HCT116 (cell line): ENCODE measurements around the gene GDPD5. TPM values are rescaled to one million over a fixed set of nuclear protein-coding genes. Genes with fewer than 3 reads are reported as not detected.

ENCODE experiments used
- ATAC-seq: fragments of 200-7000 bp; cut with Tn5 transposase; 2 replicates; pipeline ENCODE4 v1.9.1; 2020; ENCODE audit warnings: mild to moderate bottlenecking, moderate library complexity
- BruUV-seq: library from RNA; stranded (reverse); fragments of 400-500 nt; replicated peaks from 2 replicates; lab custom pipeline; 2021; lab: Mats Ljungman, UMichigan
- CTCF ChIA-PET: fragments of 300-600 bp; sonication (Branson Sonifier 250); formaldehyde crosslinking; loops from one replicate; lab custom pipeline; 2021; ENCODE audit warnings: antibody characterized with exemption; lab: Charles Lee
- POLR2A ChIA-PET: fragments of 300-600, 350-600 bp; sonication (Branson Sonifier 250); formaldehyde crosslinking; loops from one replicate; lab custom pipeline; 2021; ENCODE audit warnings: antibody characterized with exemption; lab: Charles Lee
- RAD21 ChIA-PET, 2 experiments: fragments of 300-600 bp; sonication (Branson Sonifier 250); formaldehyde crosslinking; loops; one replicate each; lab custom pipeline; 2023; ENCODE audit warnings: low total read pairs in 2 of 2; ENCODE audit not compliant: uncharacterized antibody in 2 of 2, unreplicated experiment in 2 of 2, low non-redundant PET in 1 of 2; lab: Charles Lee
- DNase-seq: peaks from one replicate; pipeline ENCODE4 v3.0.0-alpha.2; 2010; ENCODE audit warnings: low read depth, low spot score
- H2AFZ ChIP-seq: fragments of 200-600 bp; shearing (Covaris generic), sonication (generic); 2 replicates; pipeline ENCODE4 v1.6.1; 2017; ENCODE audit warnings: low read depth, mixed run types, mixed read lengths, antibody characterized with exemption, low read length; ENCODE audit not compliant: poor library complexity, severe bottlenecking
- H3K27ac ChIP-seq: 2 replicates; pipeline ENCODE4 v1.5.1; 2012; ENCODE audit warnings: low read depth, low read length
- H3K27me3 ChIP-seq: fragments of 200-600 bp; sonication (generic); 2 replicates; pipeline ENCODE4 v1.6.1; 2016; ENCODE audit warnings: mixed run types, low read length, mixed read lengths; ENCODE audit not compliant: insufficient read depth
- H3K36me3 ChIP-seq, 2 experiments: fragments of 200-500 bp in 1 of 2; fragments of 200-600 bp in 1 of 2; sonication (Bioruptor generic) in 1 of 2; sonication (generic) in 1 of 2; 2 replicates each; pipeline versions ENCODE4 v1.5.1 to v1.6.1; 2014 to 2016; ENCODE audit warnings: low read length in 2 of 2, inconsistent platforms in 1 of 2, mixed read lengths in 1 of 2, mixed run types in 1 of 2; ENCODE audit not compliant: insufficient read depth in 2 of 2, control insufficient read depth in 1 of 2
- H3K4me1 ChIP-seq, 2 experiments: fragments of 200-600 bp in 1 of 2; sonication (generic) in 1 of 2; 2 replicates each; pipeline versions ENCODE4 v1.5.1 to v1.6.1; 2012 to 2017; ENCODE audit warnings: low read length in 2 of 2, inconsistent platforms in 1 of 2, mild to moderate bottlenecking in 1 of 2, mixed read lengths in 1 of 2, mixed run types in 1 of 2, moderate library complexity in 1 of 2; ENCODE audit not compliant: insufficient read depth in 2 of 2, control insufficient read depth in 1 of 2
- H3K4me2 ChIP-seq: fragments of 200-600 bp; sonication (generic); 2 replicates; pipeline ENCODE4 v1.6.1; 2017; ENCODE audit warnings: mixed run types, low read length, mixed read lengths
- H3K4me3 ChIP-seq, 2 experiments: fragments of 200-600 bp in 1 of 2; sonication (generic) in 1 of 2; replicated peaks in 1 of 2; 2 replicates each; pipeline ENCODE4 v1.5.1; 2011 to 2016; ENCODE audit warnings: low read length in 2 of 2, control low read depth in 1 of 2, low read depth in 1 of 2, mild to moderate bottlenecking in 1 of 2, mixed read lengths in 1 of 2, mixed run types in 1 of 2
- H3K79me2 ChIP-seq: fragments of 200-600 bp; sonication (generic); 2 replicates; pipeline ENCODE4 v1.6.1; 2017; ENCODE audit warnings: mild to moderate bottlenecking, mixed run types, low read length, moderate library complexity, mixed read lengths; ENCODE audit not compliant: insufficient read depth
- H3K9ac ChIP-seq: fragments of 200-600 bp; sonication (generic); 2 replicates; pipeline ENCODE4 v1.6.1; 2016; ENCODE audit warnings: low read length, mixed read lengths
- H3K9me2 ChIP-seq: fragments of 200-600 bp; sonication (generic), shearing (Covaris generic); 2 replicates; pipeline ENCODE4 v1.6.1; 2017; ENCODE audit warnings: mixed run types, mild to moderate bottlenecking, moderate library complexity; ENCODE audit not compliant: insufficient read depth
- H3K9me3 ChIP-seq, 2 experiments: fragments of 200-500 bp in 1 of 2; fragments of 200-600 bp in 1 of 2; sonication (Bioruptor generic) in 1 of 2; sonication (generic) in 1 of 2; 2 replicates each; pipeline ENCODE4 v1.6.1; 2014 to 2017; ENCODE audit warnings: low read length in 2 of 2, mixed read lengths in 2 of 2, inconsistent platforms in 1 of 2, low read depth in 1 of 2, mild to moderate bottlenecking in 1 of 2, mixed run types in 1 of 2, moderate library complexity in 1 of 2; ENCODE audit not compliant: control insufficient read depth in 1 of 2, insufficient read depth in 1 of 2
- H4K20me1 ChIP-seq: fragments of 200-600 bp; sonication (generic), shearing (Covaris generic); 2 replicates; pipeline ENCODE4 v1.6.1; 2017; ENCODE audit warnings: mixed run types, mild to moderate bottlenecking, moderate library complexity; ENCODE audit not compliant: insufficient read depth
- ATF3 ChIP-seq: IDR thresholded peaks from 2 replicates; pipeline ENCODE4 v1.6.1; 2012
- CBX3 ChIP-seq: IDR thresholded peaks from 2 replicates; pipeline ENCODE4 v1.6.1; 2012; ENCODE audit warnings: low read depth
- EGR1 ChIP-seq: IDR thresholded peaks from 2 replicates; pipeline ENCODE4 v1.6.1; 2012; ENCODE audit warnings: low read depth
- EZH2phosphoT487 ChIP-seq: fragments of 200-600 bp; IDR thresholded peaks from 2 replicates; pipeline ENCODE4 v1.6.1; 2018; ENCODE audit warnings: antibody characterized with exemption, borderline replicate concordance
- FOSL1 ChIP-seq: IDR thresholded peaks from 2 replicates; pipeline ENCODE4 v1.6.1; 2012; ENCODE audit warnings: low read depth
- POLR2A ChIP-seq: IDR thresholded peaks from 2 replicates; pipeline ENCODE4 v1.7.0; 2011; ENCODE audit warnings: borderline replicate concordance; ENCODE audit not compliant: insufficient read depth, insufficient read length; ENCODE audit errors: extremely low read depth
- POLR2AphosphoS5 ChIP-seq: IDR thresholded peaks from 2 replicates; pipeline ENCODE4 v1.6.1; 2011; ENCODE audit warnings: mild to moderate bottlenecking, low read depth, low read length, moderate library complexity
- RAD21 ChIP-seq: IDR thresholded peaks from 2 replicates; pipeline ENCODE4 v1.6.1; 2012; ENCODE audit warnings: low read depth, mild to moderate bottlenecking
- REST ChIP-seq: IDR thresholded peaks from 2 replicates; pipeline ENCODE4 v1.6.1; 2012; ENCODE audit warnings: low read depth
- SIN3A ChIP-seq: IDR thresholded peaks from 2 replicates; pipeline ENCODE4 v1.6.1; 2012; ENCODE audit warnings: low read depth
- SP1 ChIP-seq: IDR thresholded peaks from 2 replicates; pipeline ENCODE4 v1.6.1; 2012; ENCODE audit warnings: low read depth
- YY1 ChIP-seq: IDR thresholded peaks from 2 replicates; pipeline ENCODE4 v1.6.1; 2011; ENCODE audit warnings: low read length, low read depth, moderate library complexity, mild to moderate bottlenecking; ENCODE audit not compliant: insufficient replicate concordance; ENCODE audit errors: extremely low read depth
- intact Hi-C: fragments of 100-400 bp; cut with micrococcal nuclease; formaldehyde crosslinking; loops from 2 replicates; pipeline ENCODE4 v1.10.0; 2022
- total RNA-seq: library from RNA; stranded (reverse); gene quantifications from one replicate; pipeline ENCODE4 v1.2.1, GENCODE V29; 2021; ENCODE audit not compliant: unreplicated experiment
- TF ChIP-seq, protein P1 (sequence below), 3 experiments: fragments of 200-600 bp in 1 of 3; sonication (generic) in 1 of 3; IDR thresholded peaks in 2 of 3; conservative IDR thresholded peaks in 1 of 3; 2 replicates each; pipeline ENCODE4 v1.5.1; 2012 to 2017; ENCODE audit warnings: low read depth in 2 of 3, low read length in 2 of 3, antibody characterized with exemption in 1 of 3, borderline replicate concordance in 1 of 3, control low read depth in 1 of 3, mild to moderate bottlenecking in 1 of 3, mixed read lengths in 1 of 3, mixed run types in 1 of 3, moderate library complexity in 1 of 3; ENCODE audit not compliant: insufficient read depth in 1 of 3

The GDPD5 gene
- total RNA-seq, 1 experiment from 2014 or later = 27.5 TPM

- TF ChIP-seq, protein P1, sequence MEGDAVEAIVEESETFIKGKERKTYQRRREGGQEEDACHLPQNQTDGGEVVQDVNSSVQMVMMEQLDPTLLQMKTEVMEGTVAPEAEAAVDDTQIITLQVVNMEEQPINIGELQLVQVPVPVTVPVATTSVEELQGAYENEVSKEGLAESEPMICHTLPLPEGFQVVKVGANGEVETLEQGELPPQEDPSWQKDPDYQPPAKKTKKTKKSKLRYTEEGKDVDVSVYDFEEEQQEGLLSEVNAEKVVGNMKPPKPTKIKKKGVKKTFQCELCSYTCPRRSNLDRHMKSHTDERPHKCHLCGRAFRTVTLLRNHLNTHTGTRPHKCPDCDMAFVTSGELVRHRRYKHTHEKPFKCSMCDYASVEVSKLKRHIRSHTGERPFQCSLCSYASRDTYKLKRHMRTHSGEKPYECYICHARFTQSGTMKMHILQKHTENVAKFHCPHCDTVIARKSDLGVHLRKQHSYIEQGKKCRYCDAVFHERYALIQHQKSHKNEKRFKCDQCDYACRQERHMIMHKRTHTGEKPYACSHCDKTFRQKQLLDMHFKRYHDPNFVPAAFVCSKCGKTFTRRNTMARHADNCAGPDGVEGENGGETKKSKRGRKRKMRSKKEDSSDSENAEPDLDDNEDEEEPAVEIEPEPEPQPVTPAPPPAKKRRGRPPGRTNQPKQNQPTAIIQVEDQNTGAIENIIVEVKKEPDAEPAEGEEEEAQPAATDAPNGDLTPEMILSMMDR (IDR thresholded peaks at IDR 0.05 in 2 of 3, conservative IDR thresholded peaks at IDR 0.05 in 1 of 3; ENCODE audit: borderline replicate concordance in 1 of 3, insufficient read depth in 1 of 3, low read depth in 2 of 3, low read length in 2 of 3) = no peak
- no peak for TF ChIP-seq ATF3
- TF ChIP-seq FOSL1 = no peak
- no peak for TF ChIP-seq EGR1
- no peak for TF ChIP-seq RAD21
- TF ChIP-seq SP1 = no peak
- TF ChIP-seq EZH2phosphoT487 = no peak
- TF ChIP-seq, all 23 proteins: peak for 0
Measured at GRCh38 chr11:75434886-75435570, 90.7 kb downstream of the GDPD5 start (continued).

- ChIA-PET RAD21 (no interaction called here), POLR2A (no interaction called here), CTCF (no interaction called here)
- H3K4me3 ChIP-seq = no peak overlapping the region
- BruUV-seq = no TSS peak
- no peak overlapping the region for H3K9ac ChIP-seq
- no peaks in the 10 kb centered on the region for H4K20me1 ChIP-seq
- H3K9me3 ChIP-seq = no peaks in the 10 kb centered on the region
- H3K9me2 ChIP-seq = no peaks in the 10 kb centered on the region
- intact Hi-C loops = no loop called here
- TF ChIP-seq REST = no peak
- TF ChIP-seq EZH2phosphoT487 = no peak
- no peak for TF ChIP-seq CBX3
- TF ChIP-seq EGR1 = no peak
- TF ChIP-seq POLR2AphosphoS5 = no peak
- TF ChIP-seq YY1 = no peak
- no peak for TF ChIP-seq POLR2A
- TF ChIP-seq SIN3A = no peak
- no peak for TF ChIP-seq RAD21
- H3K79me2 ChIP-seq = no peaks in the 10 kb centered on the region
- H3K27me3 ChIP-seq = no peaks in the 10 kb centered on the region
- H2AFZ ChIP-seq = no peak overlapping the region
- no peak overlapping the region for H3K4me2 ChIP-seq
- no peak overlapping the region for H3K27ac ChIP-seq
- DNase-seq (no peak), ATAC-seq (no peak)
- no peaks in the 10 kb centered on the region for H3K36me3 ChIP-seq
- peaks cover 0 to 24% of the 10 kb centered on the region in 2 experiments; a peak in 2 of 4 replicates for H3K4me1 ChIP-seq
Measured at GRCh38 chr11:75434051-75434450, 91.7 kb downstream of the GDPD5 start.
